Esophagus squamous epithelium (tissue), 4 donors: ENCODE data around the gene RAB11B.

Experiments
- POLR2A ChIP-seq, 4 donors: fragments of 450-650 bp; IDR thresholded peaks; one replicate each; pipeline ENCODE4 v1.6.1; 2017; ENCODE audit warnings: antibody characterized with exemption in 4 of 4, mild to moderate bottlenecking in 4 of 4, moderate library complexity in 3 of 4
- TF ChIP-seq, protein P1 (sequence below), 6 experiments: fragments of 450-650 bp in 4 of 6; fragments of 200-600 bp in 2 of 6; sonication (generic) in 2 of 6; IDR thresholded peaks; one replicate each; pipeline ENCODE4 v1.5.1; 2016 to 2019; ENCODE audit warnings: antibody characterized with exemption in 6 of 6, mild to moderate bottlenecking in 4 of 6, moderate library complexity in 4 of 6

DNA sequence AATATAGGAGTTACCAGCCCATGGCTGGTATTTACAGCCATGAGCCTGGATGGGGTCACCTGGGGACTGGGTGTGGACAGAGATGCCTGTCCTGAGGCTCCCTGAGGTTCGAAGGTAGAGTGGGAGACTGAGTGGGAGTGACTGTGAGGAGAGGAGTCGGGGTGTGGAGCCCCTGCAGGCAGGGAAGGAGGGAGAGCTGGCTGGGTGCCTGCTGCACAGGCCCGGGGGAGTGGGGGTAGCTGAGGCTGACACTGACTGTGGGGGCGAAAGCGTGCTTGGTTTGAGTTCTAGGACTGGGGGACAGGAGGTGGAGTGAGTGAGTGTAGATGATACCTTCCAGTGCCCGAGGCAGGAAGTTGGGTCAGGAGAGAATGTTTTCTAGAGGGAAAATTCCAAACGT, 7.1 kb downstream of the RAB11B start:
- TF ChIP-seq, protein P1, sequence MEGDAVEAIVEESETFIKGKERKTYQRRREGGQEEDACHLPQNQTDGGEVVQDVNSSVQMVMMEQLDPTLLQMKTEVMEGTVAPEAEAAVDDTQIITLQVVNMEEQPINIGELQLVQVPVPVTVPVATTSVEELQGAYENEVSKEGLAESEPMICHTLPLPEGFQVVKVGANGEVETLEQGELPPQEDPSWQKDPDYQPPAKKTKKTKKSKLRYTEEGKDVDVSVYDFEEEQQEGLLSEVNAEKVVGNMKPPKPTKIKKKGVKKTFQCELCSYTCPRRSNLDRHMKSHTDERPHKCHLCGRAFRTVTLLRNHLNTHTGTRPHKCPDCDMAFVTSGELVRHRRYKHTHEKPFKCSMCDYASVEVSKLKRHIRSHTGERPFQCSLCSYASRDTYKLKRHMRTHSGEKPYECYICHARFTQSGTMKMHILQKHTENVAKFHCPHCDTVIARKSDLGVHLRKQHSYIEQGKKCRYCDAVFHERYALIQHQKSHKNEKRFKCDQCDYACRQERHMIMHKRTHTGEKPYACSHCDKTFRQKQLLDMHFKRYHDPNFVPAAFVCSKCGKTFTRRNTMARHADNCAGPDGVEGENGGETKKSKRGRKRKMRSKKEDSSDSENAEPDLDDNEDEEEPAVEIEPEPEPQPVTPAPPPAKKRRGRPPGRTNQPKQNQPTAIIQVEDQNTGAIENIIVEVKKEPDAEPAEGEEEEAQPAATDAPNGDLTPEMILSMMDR (IDR thresholded peaks at IDR 0.05), result no peak
- no peak for TF ChIP-seq POLR2A (IDR thresholded peaks at IDR 0.05)
